ENCODE data around the gene USP46.
A peak's percentile ranks its signal among the peaks of the same experiment; 100 is the strongest.

USP46 gene

DNA sequence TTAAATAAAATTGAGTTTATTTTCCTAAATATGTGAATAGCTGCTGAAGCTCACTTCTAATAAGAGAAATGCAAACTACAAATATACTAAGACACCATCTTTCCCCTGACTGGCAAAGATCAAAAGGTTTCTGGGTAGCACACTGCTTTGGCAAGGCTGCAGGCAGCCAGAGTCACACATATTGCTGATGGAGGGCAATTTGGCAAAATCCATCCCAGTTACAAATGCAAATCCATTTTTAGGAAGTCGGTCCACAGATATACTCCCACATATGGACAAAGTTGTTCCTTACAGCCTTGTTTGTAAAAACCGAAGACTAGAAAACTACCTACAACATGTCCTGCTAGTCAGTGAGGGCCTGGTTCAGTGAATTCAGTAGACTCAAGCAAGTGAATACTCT, 12.4 kb downstream of the USP46 start:
- Histone ChIP-seq H3K36me3 (ENCODE audit: control insufficient read depth in 4 of 4, insufficient read depth in 4 of 4, low read length in 3 of 4) (peaks cover 0 to 3% (median 0%) of the 10 kb centered on the region in 4 experiments), H3K27me3 (replicated peaks in 2 of 5; ENCODE audit: control insufficient read depth in 4 of 5, insufficient read depth in 5 of 5, low read length in 4 of 5) (no peaks in the 10 kb centered on the region), H3K9me3 (ENCODE audit: control extremely low read depth in 1 of 5, control insufficient read depth in 4 of 5, insufficient read depth in 2 of 5, low read depth in 1 of 5, low read length in 4 of 5) (no peaks in the 10 kb centered on the region), H3K4me3 (ENCODE audit: control insufficient read depth in 1 of 7, extremely low read depth in 1 of 7, insufficient read depth in 4 of 7, low read depth in 2 of 7, low read length in 6 of 7) (no peak overlapping the region), H3K4me1 (ENCODE audit: control extremely low read depth in 1 of 4, control insufficient read depth in 4 of 4, insufficient read depth in 4 of 4, low read length in 3 of 4) (peaks cover 0 to 5% (median 2%) of the 10 kb centered on the region in 4 experiments), H3K27ac (ENCODE audit: insufficient read depth in 1 of 2, low read depth in 1 of 2, low read length in 2 of 2, poor library complexity in 1 of 2, severe bottlenecking in 2 of 2) (no peak overlapping the region)
- no peak for DNase-seq
- ChIA-PET CTCF (interaction anchor here (1.5 kb wide), 1 partner anchor 59 kb away, joined by 3 read pairs; no protein-coding TSS in a partner anchor), POLR2A (no interaction called here)
- WGBS (ENCODE audit: insufficient coverage), result 100% methylated on average over 1 of the region's 2 CpGs

DNA sequence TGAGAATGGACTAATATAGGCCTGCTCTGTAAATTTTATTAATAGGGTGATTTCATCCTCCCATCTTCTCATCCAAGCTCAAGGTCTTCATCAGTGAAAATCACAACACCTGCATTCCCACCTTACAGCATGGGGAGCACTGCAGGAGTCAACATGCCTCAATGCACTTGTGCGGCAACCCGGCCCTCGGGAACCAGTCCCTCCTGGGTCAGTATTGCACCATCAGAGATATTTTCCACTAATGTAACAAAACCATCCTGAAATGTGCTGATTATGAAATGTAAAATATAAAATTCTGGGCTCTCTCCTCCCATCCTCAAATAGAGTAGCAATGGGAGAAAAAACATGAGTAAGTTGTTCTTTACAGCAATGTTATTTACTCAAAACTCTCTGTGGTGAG, 13.0 kb downstream of the USP46 start:
- Histone ChIP-seq H3K36me3 (ENCODE audit: control insufficient read depth in 4 of 4, insufficient read depth in 4 of 4, low read length in 3 of 4) (peaks cover 0 to 3% (median 0%) of the 10 kb centered on the region in 4 experiments), H3K9me3 (ENCODE audit: control extremely low read depth in 1 of 5, control insufficient read depth in 4 of 5, insufficient read depth in 2 of 5, low read depth in 1 of 5, low read length in 4 of 5) (no peaks in the 10 kb centered on the region), H3K27ac (ENCODE audit: insufficient read depth in 1 of 2, low read depth in 1 of 2, low read length in 2 of 2, poor library complexity in 1 of 2, severe bottlenecking in 2 of 2) (no peak overlapping the region), H3K4me3 (ENCODE audit: control insufficient read depth in 1 of 7, extremely low read depth in 1 of 7, insufficient read depth in 4 of 7, low read depth in 2 of 7, low read length in 6 of 7) (no peak overlapping the region), H3K4me1 (ENCODE audit: control extremely low read depth in 1 of 4, control insufficient read depth in 4 of 4, insufficient read depth in 4 of 4, low read length in 3 of 4) (peaks cover 0 to 5% (median 2%) of the 10 kb centered on the region in 4 experiments), H3K27me3 (replicated peaks in 2 of 5; ENCODE audit: control insufficient read depth in 4 of 5, insufficient read depth in 5 of 5, low read length in 4 of 5) (no peaks in the 10 kb centered on the region)
- no CpG with 5 or more reads among the region's 3 CpGs for WGBS (ENCODE audit: insufficient coverage)
- DNase-seq, result no peak
- POLR2A ChIA-PET, result no interaction called here
- CTCF ChIA-PET, result interaction anchor here (1.4 kb wide), 1 partner anchor 20 kb away, joined by 3 read pairs; no protein-coding TSS in a partner anchor

DNA sequence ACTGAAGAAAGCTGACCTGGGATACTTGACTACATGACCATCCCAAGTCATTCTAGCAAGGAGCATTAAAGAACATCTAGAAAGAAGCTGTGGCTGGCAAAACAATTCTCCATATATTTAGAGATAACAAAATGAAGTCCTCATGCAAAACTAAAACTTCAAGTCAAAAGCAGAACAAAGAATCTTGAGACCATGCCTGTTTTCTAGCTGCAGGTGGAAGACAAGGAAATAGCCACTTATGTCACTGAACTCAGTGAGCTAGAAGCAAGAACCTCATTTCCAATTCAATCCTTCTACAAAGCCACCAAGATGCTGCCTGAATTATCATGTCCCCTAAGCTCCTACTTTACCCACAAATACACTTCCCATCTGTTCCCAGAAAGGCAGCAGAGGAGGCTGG, 13.8 kb downstream of the USP46 start:
- POLR2A ChIA-PET, result no interaction called here
- Histone ChIP-seq H3K36me3 (ENCODE audit: control insufficient read depth in 4 of 4, insufficient read depth in 4 of 4, low read length in 3 of 4) (peaks cover 0 to 3% (median 0%) of the 10 kb centered on the region in 4 experiments), H3K4me3 (ENCODE audit: control insufficient read depth in 1 of 7, extremely low read depth in 1 of 7, insufficient read depth in 4 of 7, low read depth in 2 of 7, low read length in 6 of 7) (no peak overlapping the region), H3K27ac (ENCODE audit: insufficient read depth in 1 of 2, low read depth in 1 of 2, low read length in 2 of 2, poor library complexity in 1 of 2, severe bottlenecking in 2 of 2) (no peak overlapping the region), H3K4me1 (ENCODE audit: control extremely low read depth in 1 of 4, control insufficient read depth in 4 of 4, insufficient read depth in 4 of 4, low read length in 3 of 4) (peaks cover 0 to 5% (median 2%) of the 10 kb centered on the region in 4 experiments), H3K27me3 (replicated peaks in 2 of 5; ENCODE audit: control insufficient read depth in 4 of 5, insufficient read depth in 5 of 5, low read length in 4 of 5) (no peaks in the 10 kb centered on the region), H3K9me3 (ENCODE audit: control extremely low read depth in 1 of 5, control insufficient read depth in 4 of 5, insufficient read depth in 2 of 5, low read depth in 1 of 5, low read length in 4 of 5) (no peaks in the 10 kb centered on the region)
- DNase-seq, result peak; percentile 7 to 63 (median 54)
- CTCF ChIA-PET, result interaction anchor here (1.4 kb wide), 1 partner anchor 21 kb away, joined by 3 read pairs; no protein-coding TSS in a partner anchor

DNA sequence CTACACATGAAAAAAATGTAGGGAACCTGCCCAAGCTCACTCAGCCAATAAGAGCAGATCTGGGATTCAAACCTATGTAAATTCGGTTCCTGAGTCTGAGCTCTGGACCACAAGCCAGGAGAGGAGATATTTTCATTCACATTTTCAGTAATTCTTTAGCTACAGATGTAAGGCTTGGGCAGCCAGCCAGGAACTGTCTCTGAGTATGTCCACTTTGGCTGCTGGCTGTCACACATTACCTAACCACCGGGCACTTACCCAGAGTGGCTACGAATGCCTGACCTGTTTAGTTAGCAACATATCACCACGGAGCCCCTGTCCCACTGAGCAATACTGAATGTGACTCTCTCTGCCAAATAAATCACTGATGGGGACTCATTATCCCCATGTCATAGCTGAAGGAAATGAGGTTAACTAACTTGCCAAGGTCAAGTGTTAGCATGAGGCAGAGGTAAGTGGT, 15.3 kb downstream of the USP46 start:
- Histone ChIP-seq H3K27me3 (replicated peaks in 2 of 5; ENCODE audit: control insufficient read depth in 4 of 5, insufficient read depth in 5 of 5, low read length in 4 of 5) (no peaks in the 10 kb centered on the region), H3K27ac (ENCODE audit: insufficient read depth in 1 of 2, low read depth in 1 of 2, low read length in 2 of 2, poor library complexity in 1 of 2, severe bottlenecking in 2 of 2) (no peak overlapping the region), H3K4me1 (ENCODE audit: control extremely low read depth in 1 of 4, control insufficient read depth in 4 of 4, insufficient read depth in 4 of 4, low read length in 3 of 4) (peaks cover 0 to 5% (median 2%) of the 10 kb centered on the region in 4 experiments), H3K4me3 (ENCODE audit: control insufficient read depth in 1 of 7, extremely low read depth in 1 of 7, insufficient read depth in 4 of 7, low read depth in 2 of 7, low read length in 6 of 7) (no peak overlapping the region), H3K9me3 (ENCODE audit: control extremely low read depth in 1 of 5, control insufficient read depth in 4 of 5, insufficient read depth in 2 of 5, low read depth in 1 of 5, low read length in 4 of 5) (no peaks in the 10 kb centered on the region), H3K36me3 (ENCODE audit: control insufficient read depth in 4 of 4, insufficient read depth in 4 of 4, low read length in 3 of 4) (peaks cover 0 to 3% (median 0%) of the 10 kb centered on the region in 4 experiments)
- DNase-seq, result no peak
- ChIA-PET CTCF (interaction anchor here (1.2 to 2.2 kb wide), 2 partner anchors 14 to 26 kb away, joined by 4 to 5 read pairs; no protein-coding TSS in a partner anchor), POLR2A (no interaction called here)
- WGBS (ENCODE audit: insufficient coverage), result 95% methylated on average over 4 of the region's 4 CpGs

DNA sequence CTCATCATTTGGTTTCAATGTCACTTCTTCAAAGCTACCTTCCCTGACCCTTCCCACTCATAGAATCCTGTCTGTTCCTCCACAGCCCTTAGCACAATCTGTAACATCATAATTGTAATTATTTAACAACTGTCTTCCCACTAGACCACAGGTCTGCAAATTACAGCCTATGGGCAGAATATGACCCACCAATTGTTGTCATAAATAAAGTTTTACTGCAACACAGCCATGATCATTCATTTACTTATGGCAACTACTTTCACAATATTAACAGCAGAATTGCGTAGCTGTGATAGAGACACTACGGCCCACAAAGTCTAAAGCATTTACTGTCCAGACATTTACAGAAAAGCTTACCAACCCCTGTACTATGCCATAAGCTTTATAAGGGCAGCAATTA, 15.9 kb downstream of the USP46 start:
- ChIA-PET CTCF (interaction anchor here (0.7 to 2.2 kb wide), 4 partner anchors 8 to 98 kb away, joined by 3 to 5 read pairs (median 4); no protein-coding TSS in a partner anchor), POLR2A (no interaction called here)
- H3K27ac ChIP-seq (ENCODE audit: insufficient read depth in 1 of 2, low read depth in 1 of 2, low read length in 2 of 2, poor library complexity in 1 of 2, severe bottlenecking in 2 of 2), result no peak overlapping the region
- H3K36me3 ChIP-seq (ENCODE audit: control insufficient read depth in 4 of 4, insufficient read depth in 4 of 4, low read length in 3 of 4), result peaks cover 0 to 3% (median 0%) of the 10 kb centered on the region in 4 experiments
- no peak for DNase-seq
- WGBS (ENCODE audit: insufficient coverage), result 88% methylated on average over 2 of the region's 2 CpGs
- H3K4me1 ChIP-seq (ENCODE audit: control extremely low read depth in 1 of 4, control insufficient read depth in 4 of 4, insufficient read depth in 4 of 4, low read length in 3 of 4), result peaks cover 0 to 6% (median 3%) of the 10 kb centered on the region in 4 experiments
- no peak overlapping the region for H3K4me3 ChIP-seq (ENCODE audit: control insufficient read depth in 1 of 7, extremely low read depth in 1 of 7, insufficient read depth in 4 of 7, low read depth in 2 of 7, low read length in 6 of 7)
- H3K9me3 ChIP-seq (ENCODE audit: control extremely low read depth in 1 of 5, control insufficient read depth in 4 of 5, insufficient read depth in 2 of 5, low read depth in 1 of 5, low read length in 4 of 5), result no peaks in the 10 kb centered on the region
- no peaks in the 10 kb centered on the region for H3K27me3 ChIP-seq (replicated peaks in 2 of 5; ENCODE audit: control insufficient read depth in 4 of 5, insufficient read depth in 5 of 5, low read length in 4 of 5)

DNA sequence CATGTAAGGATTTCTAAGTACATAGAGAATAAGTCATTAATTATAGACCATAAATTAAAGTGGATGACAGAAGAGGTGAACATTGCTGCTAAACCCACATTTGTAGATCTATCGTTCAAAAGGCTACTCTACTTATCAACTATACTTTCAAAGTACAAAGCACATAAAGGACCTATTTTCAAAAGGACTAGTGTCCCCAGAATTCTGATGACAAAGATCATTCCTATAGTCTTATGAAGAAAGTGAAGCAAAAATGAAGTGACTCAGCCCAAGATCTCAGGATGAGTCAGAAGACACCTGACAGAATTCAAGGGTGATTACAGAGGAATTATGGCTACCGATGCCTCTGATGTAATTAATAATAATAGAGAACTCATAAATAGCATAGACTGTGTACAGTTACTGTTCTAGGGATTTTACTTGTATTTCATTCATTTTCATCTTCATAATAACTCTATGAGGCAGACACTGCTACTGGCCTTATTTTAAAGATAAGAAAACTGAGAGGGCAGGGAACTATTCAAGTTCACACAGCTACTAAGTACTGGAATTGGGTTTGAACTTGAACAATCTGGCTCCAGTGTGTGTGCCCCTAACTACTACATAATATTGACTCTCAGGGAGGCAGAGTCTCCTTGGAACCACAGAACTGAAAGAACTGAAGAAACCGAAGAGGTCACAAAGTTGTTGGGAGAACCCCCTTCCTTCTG, 17.1 kb downstream of the USP46 start:
- CTCF ChIA-PET, result interaction anchor here (0.9 to 2.2 kb wide), 2 partner anchors 24 to 96 kb away, joined by 3 to 5 read pairs; no protein-coding TSS in a partner anchor
- Histone ChIP-seq H3K9me3 (ENCODE audit: control extremely low read depth in 1 of 5, control insufficient read depth in 4 of 5, insufficient read depth in 2 of 5, low read depth in 1 of 5, low read length in 4 of 5) (no peaks in the 10 kb centered on the region), H3K27me3 (replicated peaks in 2 of 5; ENCODE audit: control insufficient read depth in 4 of 5, insufficient read depth in 5 of 5, low read length in 4 of 5) (no peaks in the 10 kb centered on the region), H3K4me3 (ENCODE audit: control insufficient read depth in 1 of 7, extremely low read depth in 1 of 7, insufficient read depth in 4 of 7, low read depth in 2 of 7, low read length in 6 of 7) (no peak overlapping the region), H3K4me1 (ENCODE audit: control extremely low read depth in 1 of 4, control insufficient read depth in 4 of 4, insufficient read depth in 4 of 4, low read length in 3 of 4) (peaks cover 0 to 6% (median 3%) of the 10 kb centered on the region in 4 experiments), H3K27ac (ENCODE audit: insufficient read depth in 1 of 2, low read depth in 1 of 2, low read length in 2 of 2, poor library complexity in 1 of 2, severe bottlenecking in 2 of 2) (no peak overlapping the region), H3K36me3 (ENCODE audit: control insufficient read depth in 4 of 4, insufficient read depth in 4 of 4, low read length in 3 of 4) (no peaks in the 10 kb centered on the region)
- no peak for DNase-seq
- POLR2A ChIA-PET, result no interaction called here
- WGBS (ENCODE audit: insufficient coverage), result no CpG with 5 or more reads among the region's 3 CpGs

All from common myeloid progenitor, CD34-positive (primary cell).